Naive thymus-derived CD4-positive, alpha-beta T cell (primary cell): Measurements from ENCODE around the gene PSMA2. TPM values are rescaled to one million over a fixed set of nuclear protein-coding genes. Genes with fewer than 3 reads are reported as not detected.
A peak's percentile ranks its signal among the peaks of the same experiment; 100 is the strongest.

Experiments used
- ATAC-seq: fragments of 150-1000 bp; cut with Tn5 transposase; 2 replicates; pipeline ENCODE4 v1.10.0; 2021; ENCODE audit warnings: mild to moderate bottlenecking, moderate library complexity
- CTCF ChIA-PET: fragments of 350-600 bp; sonication (Branson Sonifier 250); formaldehyde crosslinking; loops from one replicate; lab custom pipeline; 2021; ENCODE audit warnings: antibody characterized with exemption; lab: Charles Lee
- POLR2A ChIA-PET: fragments of 350-600 bp; sonication (Branson Sonifier 250); formaldehyde crosslinking; loops from one replicate; lab custom pipeline; 2021; ENCODE audit warnings: antibody characterized with exemption, inconsistent platforms; lab: Charles Lee
- DNase-seq, 9 donors: peaks; one replicate each; pipeline versions ENCODE4 v3.0.0 to v3.0.0-alpha.2; 2020 to 2022; ENCODE audit warnings: mixed read lengths in 1 of 9
- H3K27ac ChIP-seq: one replicate; pipeline ENCODE4 v1.7.0; 2013; ENCODE audit warnings: mild to moderate bottlenecking, low read depth, low read length, moderate library complexity
- H3K27me3 ChIP-seq, 2 donors: one replicate each; pipeline ENCODE4 v1.7.0; 2013; ENCODE audit warnings: low read length in 2 of 2, mild to moderate bottlenecking in 2 of 2, moderate library complexity in 2 of 2; ENCODE audit not compliant: control insufficient read depth in 2 of 2, insufficient read depth in 2 of 2
- H3K36me3 ChIP-seq, 3 experiments: 1 replicate in 2 of 3; 2 replicates in 1 of 3; pipeline ENCODE4 v1.7.0; 2013; ENCODE audit warnings: low read length in 3 of 3, mild to moderate bottlenecking in 3 of 3, moderate library complexity in 1 of 3; ENCODE audit not compliant: insufficient read depth in 3 of 3, control insufficient read depth in 2 of 3
- H3K4me1 ChIP-seq, 2 donors: one replicate each; pipeline ENCODE4 v1.7.0; 2013; ENCODE audit warnings: low read length in 2 of 2, mild to moderate bottlenecking in 2 of 2, moderate library complexity in 1 of 2; ENCODE audit not compliant: control insufficient read depth in 2 of 2, insufficient read depth in 2 of 2
- H3K4me3 ChIP-seq: 2 replicates; pipeline ENCODE4 v1.7.0; 2013; ENCODE audit warnings: mild to moderate bottlenecking, low read length
- H3K9me3 ChIP-seq, 3 experiments: 1 replicate in 2 of 3; 2 replicates in 1 of 3; pipeline ENCODE4 v1.7.0; 2013; ENCODE audit warnings: low read length in 3 of 3; ENCODE audit not compliant: control insufficient read depth in 2 of 3
- H3K27ac Mint-ChIP-seq, 9 donors: one replicate each; pipeline ENCODE4 v1.8.0; 2020 to 2022; ENCODE audit warnings: mixed read lengths in 9 of 9, mild to moderate bottlenecking in 8 of 9, moderate library complexity in 5 of 9, inconsistent platforms in 2 of 9
- H3K27me3 Mint-ChIP-seq, 5 donors: one replicate each; pipeline ENCODE4 v1.8.0; 2021 to 2022; ENCODE audit warnings: mixed read lengths in 5 of 5, mild to moderate bottlenecking in 1 of 5
- H3K36me3 Mint-ChIP-seq, 5 donors: one replicate each; pipeline ENCODE4 v1.8.0; 2020 to 2022; ENCODE audit warnings: mixed read lengths in 5 of 5, mild to moderate bottlenecking in 3 of 5, inconsistent platforms in 1 of 5
- H3K4me1 Mint-ChIP-seq, 7 donors: one replicate each; pipeline ENCODE4 v1.8.0; 2020 to 2022; ENCODE audit warnings: mixed read lengths in 7 of 7, mild to moderate bottlenecking in 3 of 7, inconsistent platforms in 1 of 7
- H3K4me3 Mint-ChIP-seq, 10 donors: one replicate each; pipeline ENCODE4 v1.8.0; 2020 to 2022; ENCODE audit warnings: mild to moderate bottlenecking in 10 of 10, mixed read lengths in 10 of 10, moderate library complexity in 6 of 10, inconsistent platforms in 2 of 10
- H3K9me3 Mint-ChIP-seq, 11 donors: one replicate each; pipeline ENCODE4 v1.8.0; 2020 to 2022; ENCODE audit warnings: mixed read lengths in 11 of 11, mild to moderate bottlenecking in 4 of 11, inconsistent platforms in 1 of 11, moderate library complexity in 1 of 11
- intact Hi-C, 2 donors: fragments of 100-400 bp; cut with micrococcal nuclease; formaldehyde crosslinking; loops; one replicate each; pipeline ENCODE4 v1.15.1; 2023
- polyA plus RNA-seq, 2 donors: library from polyadenylated mRNA; unstranded; fragments of 300-500 nt; fragmentation: Illumina TruSeq; gene quantifications; one replicate each; pipeline ENCODE4 v1.2.3, GENCODE V29; 2021
- total RNA-seq, 6 experiments: library from RNA in 5 of 6; stranded (reverse) in 5 of 6; gene quantifications; 1 replicate in 5 of 6; 2 replicates in 1 of 6; pipeline ENCODE4 v1.2.3 and lab custom pipeline; 2021 to 2026

Gene PSMA2
- total and polyA plus RNA-seq, 7 experiments from 2014 or later = 29.3 to 257 (median 40.2) TPM

DNA sequence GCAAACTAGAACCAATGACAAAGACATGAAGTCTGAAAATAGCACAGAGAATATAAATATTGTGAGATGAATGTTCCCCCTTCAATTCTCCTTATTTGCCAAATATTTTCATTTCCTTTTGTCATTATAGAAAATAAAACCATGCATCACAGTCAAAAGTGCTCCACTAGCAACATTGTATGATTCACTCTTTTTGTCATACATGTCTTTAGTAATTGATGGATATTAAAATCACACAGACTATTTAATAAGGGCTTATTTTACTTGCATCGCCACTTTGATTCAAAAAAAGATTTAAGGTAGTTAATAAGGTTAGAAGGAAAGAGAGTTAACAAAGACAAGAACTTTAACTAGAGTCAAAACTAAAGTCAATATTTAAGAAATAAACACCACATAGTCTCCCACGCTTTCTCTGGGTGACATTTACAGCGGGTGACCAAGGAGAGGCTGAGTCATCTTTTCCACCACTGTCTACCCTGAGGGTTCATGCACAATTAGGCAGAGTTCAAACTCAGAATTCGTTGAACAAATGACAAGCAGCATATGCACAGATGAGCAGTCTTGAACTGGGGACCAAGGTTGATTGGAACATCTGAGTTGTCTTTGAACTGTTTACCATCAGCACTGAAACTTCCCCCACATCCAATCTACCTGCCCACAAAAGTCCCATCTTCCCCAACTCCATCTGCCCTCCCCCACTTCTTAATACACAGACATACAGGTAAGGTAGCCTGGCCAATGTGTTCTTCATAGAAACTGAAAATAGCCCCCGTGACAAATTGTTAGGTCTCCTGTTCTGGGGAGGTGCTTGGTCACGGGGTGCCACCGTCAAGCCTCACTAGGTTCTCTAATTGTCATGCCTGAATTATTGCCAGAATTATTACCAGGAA lies 62.6 kb downstream of the PSMA2 start:
- no peak for ATAC-seq
- H3K9me3 Mint-ChIP-seq = peaks cover 0 to 21% (median 6%) of the 10 kb centered on the region in 11 donors

DNA sequence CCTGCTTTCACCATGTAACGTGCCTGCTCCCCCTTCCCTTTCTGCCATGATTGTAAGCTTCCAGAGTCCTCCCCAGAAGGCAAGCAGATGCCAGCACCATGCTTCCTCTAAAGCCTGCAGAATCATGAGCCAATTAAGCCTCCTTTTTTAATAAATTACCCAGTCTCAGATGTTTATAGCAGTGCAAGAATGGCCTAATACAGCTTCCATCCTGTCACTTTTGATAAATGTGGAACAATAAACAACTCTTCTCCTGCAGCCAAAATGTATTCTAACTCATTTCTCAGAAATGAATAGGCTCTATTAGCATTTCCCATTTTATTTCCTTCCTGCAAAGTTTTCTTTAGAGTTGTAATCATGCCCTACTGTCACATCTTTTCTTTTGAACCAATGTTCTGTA lies 63.5 kb downstream of the PSMA2 start:
- ChIA-PET CTCF (no interaction called here), POLR2A (no interaction called here)
- DNase-seq (no peak), ATAC-seq (no peak)
- Histone ChIP-seq H3K27me3 (no peaks in the 10 kb centered on the region), H3K4me1 (no peaks in the 10 kb centered on the region), H3K9me3 (peaks cover 0 to 4% (median 0%) of the 10 kb centered on the region in 3 experiments), H3K27ac (no peak overlapping the region), H3K4me3 (no peak overlapping the region), H3K36me3 (no peaks in the 10 kb centered on the region)
- intact Hi-C loops = no loop called here
- peaks cover 0 to 16% (median 0%) of the 10 kb centered on the region in 7 donors for H3K4me1 Mint-ChIP-seq
- H3K4me3 Mint-ChIP-seq = no peak overlapping the region
- peaks cover 0 to 30% (median 13%) of the 10 kb centered on the region in 11 donors for H3K9me3 Mint-ChIP-seq
- peaks cover 0 to 11% (median 7%) of the 10 kb centered on the region in 5 donors for H3K36me3 Mint-ChIP-seq
- H3K27ac Mint-ChIP-seq = no peak overlapping the region
- peaks cover 5 to 17% (median 11%) of the 10 kb centered on the region in 5 donors for H3K27me3 Mint-ChIP-seq

More for the DNA sequence above, 62.6 kb downstream of the PSMA2 start:
- intact Hi-C loops = no loop called here
- peaks cover 0 to 7% (median 3%) of the 10 kb centered on the region in 5 donors for H3K36me3 Mint-ChIP-seq
- peak overlapping the region in 1 of 9 donors; percentile 44 for H3K27ac Mint-ChIP-seq
- ChIA-PET POLR2A (no interaction called here), CTCF (no interaction called here)
- peaks cover 0 to 4% (median 0%) of the 10 kb centered on the region in 3 experiments for H3K9me3 ChIP-seq
- no peaks in the 10 kb centered on the region for H3K27me3 ChIP-seq
- H3K36me3 ChIP-seq = no peaks in the 10 kb centered on the region
- H3K27ac ChIP-seq = no peak overlapping the region
- DNase-seq = peak in 1 of 9 donors; percentile 61
- no peak overlapping the region for H3K4me3 Mint-ChIP-seq
- H3K4me3 ChIP-seq = no peak overlapping the region
- H3K4me1 ChIP-seq = no peaks in the 10 kb centered on the region
- peaks cover 0 to 9% (median 6%) of the 10 kb centered on the region in 5 donors for H3K27me3 Mint-ChIP-seq
- H3K4me1 Mint-ChIP-seq = peaks cover 0 to 16% (median 0%) of the 10 kb centered on the region in 7 donors

Other genes starting within 250 kb of the PSMA2 start
- 10 to 100 TPM in 1 of 5 experiments, 1 to 10 TPM in 4; 2.3 to 10.9 (median 5.3) TPM for gene C7orf25, start 20.1 kb downstream of the PSMA2 start, total RNA-seq
- gene C7orf25, start 20.1 kb downstream of the PSMA2 start, polyA plus RNA-seq = 1 to 10 TPM; 4.0 to 7.7 TPM
- gene MRPL32, start 202 bp upstream of the PSMA2 start, total RNA-seq = 10 to 100 TPM; 27.7 to 58.2 (median 53.4) TPM
- gene MRPL32, start 202 bp upstream of the PSMA2 start, polyA plus RNA-seq = 10 to 100 TPM; 43.9 to 52.9 TPM
- gene HECW1, start 180.5 kb upstream of the PSMA2 start, total RNA-seq = not detected
- gene HECW1, start 180.5 kb upstream of the PSMA2 start, polyA plus RNA-seq = not detected